AG09319 (cell line): Measurements from ENCODE around the gene OR13C5.
"Not testable (repeated sequence)": the region's sequence is repeated elsewhere in the genome, so short reads cannot be mapped to it uniquely, and the experiment has no call there.

Experiments
- DNase-seq: peaks from one replicate; pipeline ENCODE4 v3.0.0-alpha.2; 2010; ENCODE audit warnings: low read depth; ENCODE audit errors: extremely low read depth
- CTCF ChIP-seq: IDR thresholded peaks from 2 replicates; pipeline ENCODE4 v1.5.1; 2011; ENCODE audit warnings: low read depth, mild to moderate bottlenecking, inconsistent platforms, low read length, moderate library complexity

Gene OR13C5

GRCh38 chr9:104606152-104606551 lies 6.9 kb upstream of the OR13C5 start:
- TF ChIP-seq CTCF = no peak
- no peak for DNase-seq

- DNase-seq = not testable (repeated sequence)
These were observed 6.3 kb upstream of the OR13C5 start, which contains the start of gene OR13C2 for GRCh38 chr9:104605527-104605926. Gene OR13C2 (minus strand): TSS chr9:104605627. CDS start chr9:104605627, 0 bp downstream.

GRCh38 chr9:104604801-104605200 lies 5.6 kb upstream of the OR13C5 start:
- TF ChIP-seq CTCF = no peak

GRCh38 chr9:104598749-104599148 lies 464 bp downstream of the OR13C5 start:
- DNase-seq = not testable (repeated sequence)

More at GRCh38 chr9:104604801-104605200, 5.6 kb upstream of the OR13C5 start:
- no peak for DNase-seq

- no peak for DNase-seq
- TF ChIP-seq CTCF = no peak
These were observed 9.6 kb downstream of the OR13C5 start for GRCh38 chr9:104589626-104590025.

GRCh38 chr9:104586496-104587180 lies 12.6 kb downstream of the OR13C5 start:
- no peak for TF ChIP-seq CTCF
- peak; percentile 36 for DNase-seq

- DNase-seq = no peak
These were observed 18.7 kb downstream of the OR13C5 start for GRCh38 chr9:104580562-104580961.

GRCh38 chr9:104577263-104577662 lies 21.9 kb downstream of the OR13C5 start:
- DNase-seq = no peak
- no peak for TF ChIP-seq CTCF

More at GRCh38 chr9:104580562-104580961, 18.7 kb downstream of the OR13C5 start:
- no peak for TF ChIP-seq CTCF
